Epithelial cell of esophagus (primary cell): ENCODE results near the gene HSPA1B.
A peak's percentile ranks its signal among the peaks of the same experiment; 100 is the strongest.
"Not testable (repeated sequence)": the region's sequence is repeated elsewhere in the genome, so short reads cannot be mapped to it uniquely, and the experiment has no call there.

Experiments
- DNase-seq: peaks from one replicate; pipeline ENCODE4 v3.0.0; 2010; ENCODE audit warnings: low read depth
- H3K4me3 ChIP-seq: 2 replicates; pipeline ENCODE4 v1.5.1; 2011; ENCODE audit warnings: mild to moderate bottlenecking, low read length, control low read depth
- CTCF ChIP-seq: IDR thresholded peaks from 2 replicates; pipeline ENCODE4 v1.5.1; 2011; ENCODE audit warnings: low read depth, mild to moderate bottlenecking, low read length, control low read depth, inconsistent platforms; ENCODE audit not compliant: insufficient read depth; ENCODE audit errors: missing control alignments

HSPA1B gene

GRCh38 chr6:31805939-31806469, 21.5 kb upstream of the HSPA1B start:
- H3K4me3 ChIP-seq: peak overlapping the region; percentile 83
- no peak for TF ChIP-seq CTCF
- DNase-seq: peak; percentile 37

GRCh38 chr6:31806470-31807272, 20.9 kb upstream of the HSPA1B start, which contains the start of gene LSM2:
TSS of gene LSM2 (minus strand) at chr6:31806966. CDS start at chr6:31806757, 209 bp downstream.
- DNase-seq: peak; percentile 96
- H3K4me3 ChIP-seq: peak within 1 kb of the TSS; percentile 83

GRCh38 chr6:31808599-31808998, 18.9 kb upstream of the HSPA1B start:
- not testable (repeated sequence) for DNase-seq, H3K4me3 ChIP-seq

More at GRCh38 chr6:31806470-31807272, 20.9 kb upstream of the HSPA1B start, which contains the start of gene LSM2:
- peak; percentile 2 for TF ChIP-seq CTCF

- no peak for DNase-seq
- no peak for TF ChIP-seq CTCF
- H3K4me3 ChIP-seq: no peak overlapping the region
These were observed 15.9 kb upstream of the HSPA1B start for GRCh38 chr6:31811645-31812044.

GRCh38 chr6:31813465-31813849, 14.1 kb upstream of the HSPA1B start:
- TF ChIP-seq CTCF: no peak
- no peak overlapping the region for H3K4me3 ChIP-seq
- no peak for DNase-seq

- no peak for TF ChIP-seq CTCF
- DNase-seq: peak; percentile 99
- peak overlapping the region; percentile 76 for H3K4me3 ChIP-seq
These were observed 12.9 kb upstream of the HSPA1B start for GRCh38 chr6:31814677-31815024.

GRCh38 chr6:31815025-31815838, 12.3 kb upstream of the HSPA1B start, which contains the start of the genes HSPA1A and HSPA1L:
TSS of gene HSPA1A (plus strand) at chr6:31815543. CDS start at chr6:31815757, 214 bp downstream.
TSS of gene HSPA1L (minus strand) at chr6:31815283. CDS start at chr6:31811972, 3,311 bp downstream.
- H3K4me3 ChIP-seq: peak within 1 kb of the TSS; percentile 76
- no peak for TF ChIP-seq CTCF

GRCh38 chr6:31817133-31817928, 10.2 kb upstream of the HSPA1B start:
- H3K4me3 ChIP-seq: peak overlapping the region; percentile 71
- DNase-seq: not testable (repeated sequence)

More at GRCh38 chr6:31815025-31815838, 12.3 kb upstream of the HSPA1B start, which contains the start of the genes HSPA1A and HSPA1L:
- DNase-seq: peak; percentile 94

- peak overlapping the region; percentile 71 for H3K4me3 ChIP-seq
- not testable (repeated sequence) for DNase-seq
These were observed 9.5 kb upstream of the HSPA1B start for GRCh38 chr6:31817929-31818511.
